Heart right ventricle (tissue), 16 donors: ENCODE results near the gene HDAC9. TPM values are rescaled to one million over a fixed set of nuclear protein-coding genes. Genes with fewer than 3 reads are reported as not detected.
A peak's percentile ranks its signal among the peaks of the same experiment; 100 is the strongest.

Experiments
- ATAC-seq, 8 donors: fragments of 200-7000 bp; cut with Tn5 transposase; one replicate each; pipeline ENCODE4 v1.9.1; 2020; ENCODE audit warnings: mild to moderate bottlenecking in 8 of 8, moderate library complexity in 8 of 8, moderate number of reproducible peaks in 1 of 8
- DNase-seq, 2 donors: peaks; one replicate each; pipeline ENCODE4 v3.0.0-alpha.2; 2020
- H3K27ac ChIP-seq, 10 donors: fragments of 200-600 bp; sonication (generic) in 2 of 10; one replicate each; pipeline versions ENCODE4 v1.5.0 to v1.8.0; 2020 to 2022; ENCODE audit warnings: mild to moderate bottlenecking in 3 of 10
- H3K27me3 ChIP-seq, 7 donors: fragments of 200-600 bp; one replicate each; pipeline ENCODE4 v1.8.0; 2021 to 2022; ENCODE audit warnings: mild to moderate bottlenecking in 2 of 7
- H3K36me3 ChIP-seq, 9 donors: fragments of 200-600 bp; sonication (generic) in 1 of 9; one replicate each; pipeline versions ENCODE4 v1.5.0 to v1.8.0; 2020 to 2022; ENCODE audit warnings: mild to moderate bottlenecking in 2 of 9
- H3K4me1 ChIP-seq, 9 donors: fragments of 200-600 bp; sonication (generic) in 1 of 9; one replicate each; pipeline versions ENCODE4 v1.5.0 to v1.8.0; 2020 to 2022; ENCODE audit warnings: mild to moderate bottlenecking in 4 of 9
- H3K4me3 ChIP-seq, 10 donors: fragments of 200-600 bp; sonication (generic) in 2 of 10; one replicate each; pipeline versions ENCODE4 v1.5.0 to v1.8.0; 2020 to 2022; ENCODE audit warnings: mild to moderate bottlenecking in 7 of 10, moderate library complexity in 2 of 10
- H3K9me3 ChIP-seq, 11 donors: fragments of 200-600 bp in 10 of 11; sonication (generic) in 2 of 11; one replicate each; pipeline versions ENCODE4 v1.5.0 to v1.8.0; 2013 to 2022; ENCODE audit warnings: mild to moderate bottlenecking in 2 of 11, control low read depth in 1 of 11, moderate library complexity in 1 of 11
- WGBS, 2 donors: extraction: QIAGEN DNeasy Blood & Tissue Kit; methylation state at CpG; one replicate each; pipeline ENCODE4 v1.1.7; 2013; ENCODE audit warnings: inconsistent platforms in 1 of 2; 5-methylcytosine and 5-hydroxymethylcytosine counted together
- intact Hi-C, 10 donors: fragments of 100-400 bp; cut with DNase I; formaldehyde crosslinking; loops; one replicate each; pipeline versions ENCODE4 v1.11.1 to v1.14.2; 2022
- polyA plus RNA-seq, 2 donors: library from polyadenylated mRNA; stranded (reverse); fragments of 200-250 nt; gene quantifications; one replicate each; pipeline ENCODE4 v1.2.3, GENCODE V29; 2013
- total RNA-seq, 10 donors: library from RNA; stranded (reverse); fragmentation: NEBNext Ultra II Directional in 3 of 10; extraction: Animal tissue kit (Norgen Biotek cat#: 25700) in 3 of 10; gene quantifications; one replicate each; pipeline versions ENCODE4 v1.2.1 to v1.2.4, GENCODE V29; 2021 to 2023
- TF ChIP-seq, protein P1 (sequence below), 9 donors: fragments of 200-600 bp; sonication (generic) in 2 of 9; IDR thresholded peaks; one replicate each; pipeline versions ENCODE4 v1.5.0 to v1.8.0; 2021 to 2022; ENCODE audit warnings: antibody characterized with exemption in 9 of 9, mild to moderate bottlenecking in 5 of 9, moderate library complexity in 1 of 9
- donor health status: Arrhythmogenic right ventricular cardiomyopathy.
- donor health status: ischemic (EF 13 %, LVEDD 7.1; RV severe dilation, severe dysfunction).
- donor health status: healthy with polysubstance abuse.
- donor health status: DM: no; HTN: yes; CAD: no.
- donor health status: DM: no; HTN: no; CAD: no.
- donor health status: ischemic (EF 25% LVEDD 6.9; RV normal size, moderate dysfunction).
- donor health status: ischemic (EF 25% LVEDD 5.7; RV mildly dilated, moderate dysfunction).
- donor health status: healthy.
- donor health status: DM: yes; HTN: yes; CAD: no.
- donor health status: Ischemic cardiomyopathy.
- donor health status: ischemic (EF 35%, LVEDD 5.7; RV mildly dilated, moderate dysfunction).
- donor health status: nonischemic (EF 11% LVEDD 7.7; RV severe dilation, severe dysfunction).
- donor health status: DM: yes; HTN: yes; CAD: no.
- donor health status: PGD.
- donor health status: ischemic (EF 29% LVEDD 5.4; RV normal size, mild dysfunction).
- donor health status: nonischemic (EF 23%, LVEDD 6.1; RV moderate dilation, normal function).

HDAC9 gene
- total and polyA plus RNA-seq, 12 donors, result 1.9 to 66.1 (median 38.6) TPM

GRCh38 chr7:18509481-18509880 lies 13.9 kb downstream of the HDAC9 start:
- Histone ChIP-seq H3K36me3 (no peaks in the 10 kb centered on the region), H3K4me1 (peaks cover 0 to 45% (median 30%) of the 10 kb centered on the region in 9 donors), H3K27ac (peak overlapping the region; percentile 19 to 89 (median 80)), H3K9me3 (no peaks in the 10 kb centered on the region), H3K27me3 (no peaks in the 10 kb centered on the region), H3K4me3 (peak overlapping the region in 9 of 10 donors; percentile 5 to 47 (median 36))
- ATAC-seq (peak in 5 of 8 donors; percentile 7 to 30 (median 26)), DNase-seq (no peak)
- WGBS, 2 donors, result 16 to 21% methylated on average over 2 of the region's 2 CpGs
- TF ChIP-seq, protein P1, sequence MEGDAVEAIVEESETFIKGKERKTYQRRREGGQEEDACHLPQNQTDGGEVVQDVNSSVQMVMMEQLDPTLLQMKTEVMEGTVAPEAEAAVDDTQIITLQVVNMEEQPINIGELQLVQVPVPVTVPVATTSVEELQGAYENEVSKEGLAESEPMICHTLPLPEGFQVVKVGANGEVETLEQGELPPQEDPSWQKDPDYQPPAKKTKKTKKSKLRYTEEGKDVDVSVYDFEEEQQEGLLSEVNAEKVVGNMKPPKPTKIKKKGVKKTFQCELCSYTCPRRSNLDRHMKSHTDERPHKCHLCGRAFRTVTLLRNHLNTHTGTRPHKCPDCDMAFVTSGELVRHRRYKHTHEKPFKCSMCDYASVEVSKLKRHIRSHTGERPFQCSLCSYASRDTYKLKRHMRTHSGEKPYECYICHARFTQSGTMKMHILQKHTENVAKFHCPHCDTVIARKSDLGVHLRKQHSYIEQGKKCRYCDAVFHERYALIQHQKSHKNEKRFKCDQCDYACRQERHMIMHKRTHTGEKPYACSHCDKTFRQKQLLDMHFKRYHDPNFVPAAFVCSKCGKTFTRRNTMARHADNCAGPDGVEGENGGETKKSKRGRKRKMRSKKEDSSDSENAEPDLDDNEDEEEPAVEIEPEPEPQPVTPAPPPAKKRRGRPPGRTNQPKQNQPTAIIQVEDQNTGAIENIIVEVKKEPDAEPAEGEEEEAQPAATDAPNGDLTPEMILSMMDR (IDR thresholded peaks at IDR 0.05), result no peak
- intact Hi-C loops, result no loop called here

DNA sequence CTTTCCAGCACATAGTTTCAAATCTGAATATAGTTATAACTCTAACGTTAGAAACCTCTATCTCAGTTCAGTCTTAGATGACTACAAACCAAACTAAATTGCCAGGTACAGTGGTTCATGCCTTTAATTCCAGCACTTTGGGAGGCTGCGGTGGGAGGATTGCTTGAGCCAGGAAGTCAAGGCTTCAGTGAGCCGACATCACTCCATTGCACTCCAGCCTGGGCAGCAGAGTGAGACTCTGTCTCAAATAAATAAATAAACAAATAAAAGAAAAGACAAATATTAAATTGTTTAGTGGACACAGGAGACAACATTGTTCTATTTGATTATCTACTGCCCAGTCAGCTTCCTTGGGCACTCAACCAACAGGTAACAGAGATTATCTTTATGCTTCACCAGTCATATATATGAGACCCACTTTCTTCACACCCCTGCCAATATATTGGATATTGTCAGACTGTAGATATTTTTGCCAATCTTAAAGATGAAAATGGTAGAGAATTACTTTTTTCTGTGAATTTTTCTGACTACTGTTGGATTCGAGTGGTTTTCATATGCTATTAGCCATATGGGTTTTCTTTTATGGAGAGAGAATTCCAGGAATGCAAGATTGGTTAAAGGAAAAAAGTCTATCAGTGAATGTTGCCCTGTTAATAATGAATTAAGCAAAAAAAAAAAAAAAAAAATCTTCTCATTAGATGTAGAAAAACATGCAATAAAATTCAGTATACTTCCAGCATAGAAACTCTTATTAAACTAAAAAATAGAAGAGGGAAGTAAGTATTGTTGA lies 16.0 kb downstream of the HDAC9 start:
- Histone ChIP-seq H3K4me1 (peaks cover 0 to 29% (median 23%) of the 10 kb centered on the region in 9 donors), H3K27me3 (no peaks in the 10 kb centered on the region), H3K36me3 (no peaks in the 10 kb centered on the region), H3K9me3 (no peaks in the 10 kb centered on the region), H3K4me3 (no peak overlapping the region), H3K27ac (peak overlapping the region in 2 of 10 donors; percentile 2 to 83)
- ATAC-seq (no peak), DNase-seq (no peak)
- WGBS, 2 donors, result 81 to 87% methylated on average over 4 of the region's 4 CpGs
- TF ChIP-seq, protein P1 (IDR thresholded peaks at IDR 0.05), result no peak
- intact Hi-C loops, result no loop called here

GRCh38 chr7:18513343-18513742 lies 17.8 kb downstream of the HDAC9 start:
- intact Hi-C loops, result no loop called here
- no peaks in the 10 kb centered on the region for H3K9me3 ChIP-seq
- no peaks in the 10 kb centered on the region for H3K36me3 ChIP-seq
- WGBS, 2 donors, result 91 to 93% methylated on average over 1 of the region's 1 CpG
- peaks cover 0 to 28% (median 21%) of the 10 kb centered on the region in 9 donors for H3K4me1 ChIP-seq
- TF ChIP-seq, protein P1 (IDR thresholded peaks at IDR 0.05), result no peak
- DNase-seq, result no peak
- H3K27ac ChIP-seq, result peak overlapping the region in 1 of 10 donors; percentile 13
- H3K27me3 ChIP-seq, result no peaks in the 10 kb centered on the region
- ATAC-seq, result no peak
- no peak overlapping the region for H3K4me3 ChIP-seq

- ATAC-seq (no peak), DNase-seq (no peak)
- Histone ChIP-seq H3K36me3 (no peaks in the 10 kb centered on the region), H3K27ac (no peak overlapping the region), H3K27me3 (no peaks in the 10 kb centered on the region), H3K4me3 (no peak overlapping the region), H3K4me1 (peaks cover 0 to 17% (median 6%) of the 10 kb centered on the region in 9 donors), H3K9me3 (no peaks in the 10 kb centered on the region)
- intact Hi-C loops, result no loop called here
- TF ChIP-seq, protein P1 (IDR thresholded peaks at IDR 0.05), result no peak
- WGBS, 2 donors, result 42 to 54% methylated on average over 2 of the region's 2 CpGs
Observed at GRCh38 chr7:18515067-18515466, 19.5 kb downstream of the HDAC9 start.
